SK-N-SH (cell line): ENCODE data around the gene DDIT3. TPM values are rescaled to one million over a fixed set of nuclear protein-coding genes. Genes with fewer than 3 reads are reported as not detected.

Source experiments
- CTCF ChIA-PET: fragments of 300-600, 350-600 bp; formaldehyde crosslinking; extraction: SDS; loops from one replicate; lab custom pipeline; 2021; lab: Yijun Ruan, JAX
- POLR2A ChIA-PET: fragments of 350-600 bp; sonication (Branson Sonifier 250); formaldehyde crosslinking; extraction: SDS; loops from one replicate; lab custom pipeline; 2020; ENCODE audit warnings: antibody characterized with exemption, inconsistent platforms; lab: Yijun Ruan, JAX
- DNase-seq: peaks from one replicate; pipeline ENCODE4 v3.0.0; 2012
- H2AFZ ChIP-seq: fragments of 200-600 bp; sonication (generic); 2 replicates; pipeline ENCODE4 v1.8.1; 2016; ENCODE audit warnings: antibody characterized with exemption, mild to moderate bottlenecking, low read depth
- H3F3A ChIP-seq: fragments of 200-600 bp; sonication (generic); replicated peaks from 2 replicates; pipeline ENCODE3; 2016; ENCODE audit warnings: antibody characterized with exemption, mild to moderate bottlenecking; ENCODE audit not compliant: insufficient read depth
- H3K27ac ChIP-seq, 2 experiments: fragments of 200-500 bp in 1 of 2; fragments of 200-600 bp in 1 of 2; sonication (Bioruptor generic) in 1 of 2; sonication (generic), shearing (Covaris generic) in 1 of 2; 2 replicates each; pipeline versions ENCODE4 v1.5.1 to v1.6.1; 2014 to 2016; ENCODE audit warnings: low read depth in 2 of 2, inconsistent platforms in 1 of 2, low read length in 1 of 2, mild to moderate bottlenecking in 1 of 2, mixed read lengths in 1 of 2
- H3K27me3 ChIP-seq: fragments of 200-600 bp; sonication (generic), shearing (Covaris generic); 2 replicates; pipeline ENCODE4 v1.6.1; 2016; ENCODE audit warnings: mixed run types; ENCODE audit not compliant: insufficient read depth
- H3K36me3 ChIP-seq, 2 experiments: fragments of 200-500 bp in 1 of 2; fragments of 200-600 bp in 1 of 2; sonication (Bioruptor generic) in 1 of 2; sonication (generic) in 1 of 2; replicated peaks in 1 of 2; 2 replicates each; pipeline versions ENCODE3 to v1.5.1; 2014 to 2016; ENCODE audit warnings: low read length in 1 of 2, mild to moderate bottlenecking in 1 of 2; ENCODE audit not compliant: insufficient read depth in 2 of 2, control insufficient read depth in 1 of 2
- H3K4me1 ChIP-seq, 2 experiments: fragments of 200-500 bp in 1 of 2; fragments of 200-600 bp in 1 of 2; sonication (Bioruptor generic) in 1 of 2; sonication (generic), shearing (Covaris generic) in 1 of 2; 2 replicates each; pipeline versions ENCODE4 v1.5.1 to v1.6.1; 2014 to 2016; ENCODE audit warnings: low read depth in 1 of 2, low read length in 1 of 2, mixed run types in 1 of 2; ENCODE audit not compliant: insufficient read depth in 2 of 2, control insufficient read depth in 1 of 2
- H3K4me2 ChIP-seq: fragments of 200-600 bp; sonication (generic), shearing (Covaris generic); 2 replicates; pipeline ENCODE4 v1.6.1; 2017; ENCODE audit warnings: mixed run types
- H3K4me3 ChIP-seq, 2 experiments: fragments of 200-500 bp in 1 of 2; fragments of 200-600 bp in 1 of 2; sonication (Bioruptor generic) in 1 of 2; sonication (generic), shearing (Covaris generic) in 1 of 2; 2 replicates each; pipeline versions ENCODE4 v1.5.1 to v1.8.1; 2014 to 2016; ENCODE audit warnings: low read depth in 2 of 2, inconsistent platforms in 1 of 2, low read length in 1 of 2, mild to moderate bottlenecking in 1 of 2, mixed read lengths in 1 of 2, moderate library complexity in 1 of 2
- H3K79me2 ChIP-seq: fragments of 200-600 bp; sonication (generic); 2 replicates; pipeline ENCODE4 v1.8.1; 2017; ENCODE audit warnings: mild to moderate bottlenecking; ENCODE audit not compliant: insufficient read depth
- H3K9ac ChIP-seq: fragments of 200-600 bp; sonication (generic); 2 replicates; pipeline ENCODE4 v1.6.1; 2017; ENCODE audit warnings: mixed run types
- H3K9me2 ChIP-seq: fragments of 200-600 bp; sonication (generic); 2 replicates; pipeline ENCODE4 v1.6.1; 2017; ENCODE audit warnings: mixed run types
- H3K9me3 ChIP-seq: fragments of 200-600 bp; sonication (generic); 2 replicates; pipeline ENCODE4 v1.6.1; 2017; ENCODE audit warnings: mixed run types, mild to moderate bottlenecking, moderate library complexity
- H4K20me1 ChIP-seq: fragments of 200-600 bp; sonication (generic); 2 replicates; pipeline ENCODE4 v1.6.1; 2017; ENCODE audit warnings: mild to moderate bottlenecking, mixed run types; ENCODE audit not compliant: insufficient read depth
- ELF1 ChIP-seq: IDR thresholded peaks from 2 replicates; pipeline ENCODE4 v1.4.0; 2012
- EZH2phosphoT487 ChIP-seq: fragments of 200-600 bp; sonication (generic); IDR thresholded peaks from 2 replicates; pipeline ENCODE4 v1.6.1; 2017; ENCODE audit warnings: low read depth, mixed run types, mild to moderate bottlenecking, antibody characterized with exemption, moderate library complexity, borderline replicate concordance
- FOSL2 ChIP-seq: IDR thresholded peaks from 2 replicates; pipeline ENCODE4 v1.4.0; 2012; ENCODE audit warnings: low read depth, mild to moderate bottlenecking, moderate library complexity, borderline replicate concordance
- FOXJ3 ChIP-seq: sonication (generic); formaldehyde crosslinking; IDR thresholded peaks from 2 replicates; pipeline ENCODE4 v1.5.1; 2020; ENCODE audit warnings: mild to moderate bottlenecking, missing genetic modification reagents
- GATA2 ChIP-seq: sonication (generic); formaldehyde crosslinking; IDR thresholded peaks from 2 replicates; pipeline ENCODE4 v1.5.0; 2020; ENCODE audit warnings: mild to moderate bottlenecking, missing genetic modification reagents
- JUND ChIP-seq: IDR thresholded peaks from 2 replicates; pipeline ENCODE4 v1.4.0; 2012
- MEF2A ChIP-seq: IDR thresholded peaks from 2 replicates; pipeline ENCODE4 v1.4.0; 2012; ENCODE audit warnings: low read depth, borderline replicate concordance
- NFIC ChIP-seq: IDR thresholded peaks from 2 replicates; pipeline ENCODE4 v1.4.0; 2012; ENCODE audit warnings: borderline replicate concordance
- NRF1 ChIP-seq: IDR thresholded peaks from 2 replicates; pipeline ENCODE4 v1.6.1; 2012; ENCODE audit warnings: low read depth, mild to moderate bottlenecking, low read length
- POLR2AphosphoS5 ChIP-seq: IDR thresholded peaks from 2 replicates; pipeline ENCODE4 v1.6.1; 2012; ENCODE audit warnings: low read depth, low read length
- SIN3A ChIP-seq: IDR thresholded peaks from 2 replicates; pipeline ENCODE4 v1.6.1; 2012; ENCODE audit warnings: low read depth, mild to moderate bottlenecking, low read length, moderate library complexity, borderline replicate concordance
- SMC3 ChIP-seq: IDR thresholded peaks from 2 replicates; pipeline ENCODE4 v1.6.1; 2012; ENCODE audit warnings: low read depth, low read length, improper control_type of control experiment
- TAF1 ChIP-seq: IDR thresholded peaks from 2 replicates; pipeline ENCODE4 v1.6.1; 2012; ENCODE audit warnings: low read depth, mild to moderate bottlenecking, low read length, moderate library complexity, borderline replicate concordance
- YY1 ChIP-seq: IDR thresholded peaks from 2 replicates; pipeline ENCODE4 v1.4.0; 2012; ENCODE audit warnings: low read depth, mild to moderate bottlenecking
- WGBS: methylation state at CpG from one replicate; pipeline ENCODE4 v1.1.6; 2017; ENCODE audit warnings: low lambda C conversion rate; 5-methylcytosine and 5-hydroxymethylcytosine counted together
- polyA plus RNA-seq, 3 experiments: library from polyadenylated mRNA; depleted of rRNA; stranded (reverse); fragments of >200 nt; gene quantifications; 2 replicates each; pipeline ENCODE4 v1.2.3, GENCODE V29; 2012
- TF ChIP-seq, protein P1 (sequence below): IDR thresholded peaks from 2 replicates; pipeline ENCODE4 v1.4.0; 2012; ENCODE audit warnings: low read depth
- TF ChIP-seq, protein P2 (sequence below): fragments of 200-600 bp; sonication (generic); IDR thresholded peaks from 2 replicates; pipeline ENCODE4 v1.6.1; 2017; ENCODE audit warnings: antibody characterized with exemption, mild to moderate bottlenecking, moderate library complexity
- TF ChIP-seq, protein P3 (sequence below): IDR thresholded peaks from 2 replicates; pipeline ENCODE4; 2012
- TF ChIP-seq, protein P4 (sequence below): fragments of 150-350 bp; IDR thresholded peaks from 2 replicates; pipeline ENCODE4 v1.6.1; 2017; ENCODE audit warnings: antibody characterized with exemption, low read length, low read depth, borderline replicate concordance
- TF ChIP-seq, protein P5 (sequence below): IDR thresholded peaks from 2 replicates; pipeline ENCODE4 v1.6.1; 2012; ENCODE audit warnings: mild to moderate bottlenecking, low read depth, low read length, moderate library complexity
- TF ChIP-seq, protein P6 (sequence below): IDR thresholded peaks from 2 replicates; pipeline ENCODE4 v1.4.0; 2012; ENCODE audit warnings: low read depth, borderline replicate concordance

DDIT3 gene, protein sequence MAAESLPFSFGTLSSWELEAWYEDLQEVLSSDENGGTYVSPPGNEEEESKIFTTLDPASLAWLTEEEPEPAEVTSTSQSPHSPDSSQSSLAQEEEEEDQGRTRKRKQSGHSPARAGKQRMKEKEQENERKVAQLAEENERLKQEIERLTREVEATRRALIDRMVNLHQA
- polyA plus RNA-seq (2012; rRNA removed), result 26.3 and 36.5 TPM in 2 replicates
- 21.4 and 22.5 TPM in 2 replicates for polyA plus RNA-seq (2012; cell fraction: cytosol; rRNA removed)
- 82.2 and 97.2 TPM in 2 replicates for polyA plus RNA-seq (2012; cell fraction: nucleus; rRNA removed)

DNA sequence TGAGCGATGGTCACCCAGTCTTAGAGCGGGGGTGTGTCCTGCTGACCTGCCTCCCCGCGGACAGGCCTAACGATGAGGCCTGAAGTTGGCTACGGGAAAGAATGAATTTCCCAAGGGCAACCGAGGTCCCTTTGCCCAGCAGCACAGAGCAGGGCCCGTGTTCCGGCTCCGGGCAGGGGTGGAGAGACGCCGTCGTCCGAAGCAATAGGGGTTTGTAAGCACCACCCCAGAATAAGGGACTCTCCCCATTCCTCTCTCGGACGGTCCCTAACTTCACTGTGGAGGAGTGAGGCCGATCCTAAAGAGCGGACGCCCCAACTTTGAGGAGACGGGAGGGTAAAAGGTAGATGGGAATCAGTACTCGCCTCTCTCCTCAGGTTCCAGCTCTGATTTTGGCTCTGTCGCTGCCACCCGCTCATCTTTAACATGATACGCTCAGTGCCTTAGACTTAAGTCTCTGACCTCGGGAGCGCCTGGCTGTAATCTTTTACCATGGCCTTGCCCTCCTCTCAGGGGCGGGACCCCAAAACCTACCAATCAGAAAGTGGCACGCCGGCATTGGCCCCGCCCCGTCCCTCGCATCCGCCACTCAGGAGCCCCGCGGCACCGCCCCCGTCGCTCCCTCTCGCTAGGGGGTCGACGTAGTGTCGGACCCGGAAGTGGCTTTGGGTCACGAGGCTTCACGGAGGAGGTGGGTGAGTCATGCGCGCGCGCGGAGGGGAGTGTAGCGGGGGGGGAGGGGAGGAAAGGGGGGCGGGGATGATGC is at the start of gene DDIT3:
TSS of gene DDIT3 (minus strand) at position 462 of the 766 bp plus-strand sequence. CDS start 3,108 bp downstream, outside the sequence.
- Histone ChIP-seq H3F3A (peaks cover 59% of the 10 kb centered on the region), H3K9ac (peak within 1 kb of the TSS; percentile 98), H3K9me2 (no peaks in the 10 kb centered on the region), H4K20me1 (peaks cover 48% of the 10 kb centered on the region), H3K4me2 (peak within 1 kb of the TSS; percentile 92), H3K79me2 (peaks cover 57% of the 10 kb centered on the region), H3K27ac (peak within 1 kb of the TSS; percentile 97 to 98), H3K36me3 (peaks cover 42 to 43% of the 10 kb centered on the region in 2 experiments), H3K27me3 (no peaks in the 10 kb centered on the region), H3K9me3 (no peaks in the 10 kb centered on the region), H2AFZ (peak within 1 kb of the TSS; percentile 79; the same call in 1 of the 2 replicates), H3K4me3 (peak within 1 kb of the TSS; percentile 72 to 94), H3K4me1 (peaks cover 41 to 46% of the 10 kb centered on the region in 2 experiments)
- ChIA-PET POLR2A (interaction anchor here (0.6 to 2.2 kb wide), 16 partner anchors 10 to 290 kb away, joined by 3 to 13 read pairs (median 4); partner anchors contain the start of genes ARHGEF25, DCTN2, MARS1 and SHMT2), CTCF (interaction anchor here (0.7 to 1.9 kb wide), 7 partner anchors 27 to 121 kb away, joined by 3 to 5 read pairs (median 3); partner anchors contain the start of gene DCTN2)
- 1% methylated on average over 39 of the region's 52 CpGs for WGBS
- peak; percentile 94 for DNase-seq
- TF ChIP-seq FOXJ3, result no peak
- TF ChIP-seq, protein P1, sequence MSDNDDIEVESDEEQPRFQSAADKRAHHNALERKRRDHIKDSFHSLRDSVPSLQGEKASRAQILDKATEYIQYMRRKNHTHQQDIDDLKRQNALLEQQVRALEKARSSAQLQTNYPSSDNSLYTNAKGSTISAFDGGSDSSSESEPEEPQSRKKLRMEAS, result peak; percentile 73; the same call in 1 of the 2 replicates
- TF ChIP-seq NFIC, result 0 out of 2 replicates have a peak, but pooled peaks have one; percentile 10
- no peak for TF ChIP-seq EZH2phosphoT487
- TF ChIP-seq, protein P2, sequence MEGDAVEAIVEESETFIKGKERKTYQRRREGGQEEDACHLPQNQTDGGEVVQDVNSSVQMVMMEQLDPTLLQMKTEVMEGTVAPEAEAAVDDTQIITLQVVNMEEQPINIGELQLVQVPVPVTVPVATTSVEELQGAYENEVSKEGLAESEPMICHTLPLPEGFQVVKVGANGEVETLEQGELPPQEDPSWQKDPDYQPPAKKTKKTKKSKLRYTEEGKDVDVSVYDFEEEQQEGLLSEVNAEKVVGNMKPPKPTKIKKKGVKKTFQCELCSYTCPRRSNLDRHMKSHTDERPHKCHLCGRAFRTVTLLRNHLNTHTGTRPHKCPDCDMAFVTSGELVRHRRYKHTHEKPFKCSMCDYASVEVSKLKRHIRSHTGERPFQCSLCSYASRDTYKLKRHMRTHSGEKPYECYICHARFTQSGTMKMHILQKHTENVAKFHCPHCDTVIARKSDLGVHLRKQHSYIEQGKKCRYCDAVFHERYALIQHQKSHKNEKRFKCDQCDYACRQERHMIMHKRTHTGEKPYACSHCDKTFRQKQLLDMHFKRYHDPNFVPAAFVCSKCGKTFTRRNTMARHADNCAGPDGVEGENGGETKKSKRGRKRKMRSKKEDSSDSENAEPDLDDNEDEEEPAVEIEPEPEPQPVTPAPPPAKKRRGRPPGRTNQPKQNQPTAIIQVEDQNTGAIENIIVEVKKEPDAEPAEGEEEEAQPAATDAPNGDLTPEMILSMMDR, result no peak
- no peak for TF ChIP-seq GATA2 (CRISPR knock-in tag)
- TF ChIP-seq POLR2AphosphoS5, result peak; percentile 100
- TF ChIP-seq, protein P3, sequence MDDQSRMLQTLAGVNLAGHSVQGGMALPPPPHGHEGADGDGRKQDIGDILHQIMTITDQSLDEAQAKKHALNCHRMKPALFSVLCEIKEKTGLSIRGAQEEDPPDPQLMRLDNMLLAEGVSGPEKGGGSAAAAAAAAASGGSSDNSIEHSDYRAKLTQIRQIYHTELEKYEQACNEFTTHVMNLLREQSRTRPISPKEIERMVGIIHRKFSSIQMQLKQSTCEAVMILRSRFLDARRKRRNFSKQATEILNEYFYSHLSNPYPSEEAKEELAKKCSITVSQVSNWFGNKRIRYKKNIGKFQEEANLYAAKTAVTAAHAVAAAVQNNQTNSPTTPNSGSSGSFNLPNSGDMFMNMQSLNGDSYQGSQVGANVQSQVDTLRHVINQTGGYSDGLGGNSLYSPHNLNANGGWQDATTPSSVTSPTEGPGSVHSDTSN, result peak; percentile 67
- peak; percentile 97 for TF ChIP-seq TAF1
- 0 out of 2 replicates have a peak, but pooled peaks have one; percentile 7 for TF ChIP-seq SMC3
- TF ChIP-seq YY1, result no peak
- peak; percentile 58; the same call in 1 of the 2 replicates for TF ChIP-seq JUND
- peak; percentile 91; the same call in 1 of the 2 replicates for TF ChIP-seq SIN3A
- TF ChIP-seq MEF2A, result no peak
- TF ChIP-seq, protein P4, sequence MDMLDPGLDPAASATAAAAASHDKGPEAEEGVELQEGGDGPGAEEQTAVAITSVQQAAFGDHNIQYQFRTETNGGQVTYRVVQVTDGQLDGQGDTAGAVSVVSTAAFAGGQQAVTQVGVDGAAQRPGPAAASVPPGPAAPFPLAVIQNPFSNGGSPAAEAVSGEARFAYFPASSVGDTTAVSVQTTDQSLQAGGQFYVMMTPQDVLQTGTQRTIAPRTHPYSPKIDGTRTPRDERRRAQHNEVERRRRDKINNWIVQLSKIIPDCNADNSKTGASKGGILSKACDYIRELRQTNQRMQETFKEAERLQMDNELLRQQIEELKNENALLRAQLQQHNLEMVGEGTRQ, result 0 out of 2 replicates have a peak, but pooled peaks have one; percentile 28
- TF ChIP-seq FOSL2, result peak; percentile 79; the same call in 1 of the 2 replicates
- TF ChIP-seq, protein P5, sequence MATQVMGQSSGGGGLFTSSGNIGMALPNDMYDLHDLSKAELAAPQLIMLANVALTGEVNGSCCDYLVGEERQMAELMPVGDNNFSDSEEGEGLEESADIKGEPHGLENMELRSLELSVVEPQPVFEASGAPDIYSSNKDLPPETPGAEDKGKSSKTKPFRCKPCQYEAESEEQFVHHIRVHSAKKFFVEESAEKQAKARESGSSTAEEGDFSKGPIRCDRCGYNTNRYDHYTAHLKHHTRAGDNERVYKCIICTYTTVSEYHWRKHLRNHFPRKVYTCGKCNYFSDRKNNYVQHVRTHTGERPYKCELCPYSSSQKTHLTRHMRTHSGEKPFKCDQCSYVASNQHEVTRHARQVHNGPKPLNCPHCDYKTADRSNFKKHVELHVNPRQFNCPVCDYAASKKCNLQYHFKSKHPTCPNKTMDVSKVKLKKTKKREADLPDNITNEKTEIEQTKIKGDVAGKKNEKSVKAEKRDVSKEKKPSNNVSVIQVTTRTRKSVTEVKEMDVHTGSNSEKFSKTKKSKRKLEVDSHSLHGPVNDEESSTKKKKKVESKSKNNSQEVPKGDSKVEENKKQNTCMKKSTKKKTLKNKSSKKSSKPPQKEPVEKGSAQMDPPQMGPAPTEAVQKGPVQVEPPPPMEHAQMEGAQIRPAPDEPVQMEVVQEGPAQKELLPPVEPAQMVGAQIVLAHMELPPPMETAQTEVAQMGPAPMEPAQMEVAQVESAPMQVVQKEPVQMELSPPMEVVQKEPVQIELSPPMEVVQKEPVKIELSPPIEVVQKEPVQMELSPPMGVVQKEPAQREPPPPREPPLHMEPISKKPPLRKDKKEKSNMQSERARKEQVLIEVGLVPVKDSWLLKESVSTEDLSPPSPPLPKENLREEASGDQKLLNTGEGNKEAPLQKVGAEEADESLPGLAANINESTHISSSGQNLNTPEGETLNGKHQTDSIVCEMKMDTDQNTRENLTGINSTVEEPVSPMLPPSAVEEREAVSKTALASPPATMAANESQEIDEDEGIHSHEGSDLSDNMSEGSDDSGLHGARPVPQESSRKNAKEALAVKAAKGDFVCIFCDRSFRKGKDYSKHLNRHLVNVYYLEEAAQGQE, result peak; percentile 41; the same call in 1 of the 2 replicates
- TF ChIP-seq ELF1, result peak; percentile 96
- TF ChIP-seq, protein P6, sequence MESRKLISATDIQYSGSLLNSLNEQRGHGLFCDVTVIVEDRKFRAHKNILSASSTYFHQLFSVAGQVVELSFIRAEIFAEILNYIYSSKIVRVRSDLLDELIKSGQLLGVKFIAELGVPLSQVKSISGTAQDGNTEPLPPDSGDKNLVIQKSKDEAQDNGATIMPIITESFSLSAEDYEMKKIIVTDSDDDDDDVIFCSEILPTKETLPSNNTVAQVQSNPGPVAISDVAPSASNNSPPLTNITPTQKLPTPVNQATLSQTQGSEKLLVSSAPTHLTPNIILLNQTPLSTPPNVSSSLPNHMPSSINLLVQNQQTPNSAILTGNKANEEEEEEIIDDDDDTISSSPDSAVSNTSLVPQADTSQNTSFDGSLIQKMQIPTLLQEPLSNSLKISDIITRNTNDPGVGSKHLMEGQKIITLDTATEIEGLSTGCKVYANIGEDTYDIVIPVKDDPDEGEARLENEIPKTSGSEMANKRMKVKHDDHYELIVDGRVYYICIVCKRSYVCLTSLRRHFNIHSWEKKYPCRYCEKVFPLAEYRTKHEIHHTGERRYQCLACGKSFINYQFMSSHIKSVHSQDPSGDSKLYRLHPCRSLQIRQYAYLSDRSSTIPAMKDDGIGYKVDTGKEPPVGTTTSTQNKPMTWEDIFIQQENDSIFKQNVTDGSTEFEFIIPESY, result peak; percentile 66; the same call in 1 of the 2 replicates
- no peak for TF ChIP-seq NRF1
